ENCODE data around the gene PRDM16. TPM values are rescaled to one million over a fixed set of nuclear protein-coding genes. Genes with fewer than 3 reads are reported as not detected.

Gene PRDM16
- total RNA-seq, 1 experiment from 2014 or later, result not detected

GRCh38 chr1:3242408-3243260, 173.6 kb downstream of the PRDM16 start:
- no peak for DNase-seq (ENCODE audit: low read depth)

GRCh38 chr1:3243304-3243703, 174.3 kb downstream of the PRDM16 start:
- DNase-seq (ENCODE audit: low read depth), result no peak

GRCh38 chr1:3244025-3244926, 175.3 kb downstream of the PRDM16 start:
- DNase-seq (ENCODE audit: low read depth), result no peak

GRCh38 chr1:3244927-3245315, 175.9 kb downstream of the PRDM16 start:
- DNase-seq (ENCODE audit: low read depth), result peak; percentile 5

GRCh38 chr1:3245344-3245743, 176.3 kb downstream of the PRDM16 start:
- no peak for DNase-seq (ENCODE audit: low read depth)

GRCh38 chr1:3245768-3246167, 176.8 kb downstream of the PRDM16 start:
- DNase-seq (ENCODE audit: low read depth), result no peak

GRCh38 chr1:3246251-3246650, 177.2 kb downstream of the PRDM16 start:
- no peak for DNase-seq (ENCODE audit: low read depth)

GRCh38 chr1:3247521-3248121, 178.6 kb downstream of the PRDM16 start:
- DNase-seq (ENCODE audit: low read depth), result no peak

- no peak for DNase-seq (ENCODE audit: low read depth)
Measured at GRCh38 chr1:3248155-3249141, 179.4 kb downstream of the PRDM16 start.

- no peak for DNase-seq (ENCODE audit: low read depth)
Measured at GRCh38 chr1:3249231-3249630, 180.2 kb downstream of the PRDM16 start.

- peak; percentile 4 for DNase-seq (ENCODE audit: low read depth)
Measured at GRCh38 chr1:3249631-3250501, 180.9 kb downstream of the PRDM16 start.

GRCh38 chr1:3250624-3251023, 181.6 kb downstream of the PRDM16 start:
- no peak for DNase-seq (ENCODE audit: low read depth)

GRCh38 chr1:3251099-3251806, 182.2 kb downstream of the PRDM16 start:
- DNase-seq (ENCODE audit: low read depth), result no peak

- DNase-seq (ENCODE audit: low read depth), result no peak
Measured at GRCh38 chr1:3251807-3252428, 182.9 kb downstream of the PRDM16 start.

- DNase-seq (ENCODE audit: low read depth), result no peak
Measured at GRCh38 chr1:3255680-3256079, 186.7 kb downstream of the PRDM16 start.

- no peak for DNase-seq (ENCODE audit: low read depth)
Measured at GRCh38 chr1:3257788-3258187, 188.8 kb downstream of the PRDM16 start.

GRCh38 chr1:3258386-3259003, 189.5 kb downstream of the PRDM16 start:
- no peak for DNase-seq (ENCODE audit: low read depth)

- DNase-seq (ENCODE audit: low read depth), result no peak
Measured at GRCh38 chr1:3259020-3259419, 190.0 kb downstream of the PRDM16 start.
